Measurements from ENCODE around the gene SIN3A.
A peak's percentile ranks its signal among the peaks of the same experiment; 100 is the strongest.
"Not testable (repeated sequence)": the region's sequence is repeated elsewhere in the genome, so short reads cannot be mapped to it uniquely, and the experiment has no call there.

The SIN3A gene

DNA sequence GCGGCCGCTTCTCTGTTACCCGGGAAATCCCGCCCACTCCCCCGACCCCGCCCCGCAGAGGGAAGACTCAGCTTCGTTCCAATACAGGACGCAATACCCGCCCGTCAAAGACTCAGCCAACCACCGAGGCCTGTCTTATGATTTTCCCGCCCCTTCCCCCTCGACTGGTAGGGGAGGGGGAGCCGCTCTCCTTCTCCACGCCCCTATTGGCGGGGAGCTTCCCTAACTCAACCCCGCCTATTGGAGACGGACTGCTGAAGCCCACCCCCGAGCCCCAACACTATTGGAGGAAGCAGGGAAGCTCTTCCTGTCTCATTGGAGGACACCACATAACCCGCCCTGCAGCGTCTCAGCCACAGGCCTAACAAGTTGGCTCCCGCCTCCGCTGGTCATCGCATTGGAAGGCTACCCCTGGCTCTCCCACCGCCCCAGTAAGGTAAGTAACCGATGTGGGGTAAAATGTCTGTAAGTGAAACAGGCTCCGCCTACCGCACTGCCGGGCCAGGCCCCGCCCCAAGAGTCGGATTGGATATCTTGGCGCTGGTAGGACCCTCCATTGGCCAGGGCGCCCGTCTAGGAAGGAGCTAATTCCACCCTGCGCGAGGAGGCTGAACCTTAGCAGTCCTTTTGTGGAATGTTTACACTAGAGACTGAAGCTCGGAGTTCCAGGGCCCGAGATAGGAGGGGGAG is at the start of gene SIN3A:
TSS of gene SIN3A (minus strand) at position 17 of the 690 bp plus-strand sequence. CDS start 21,315 bp downstream, outside the sequence.
- DNase-seq (ENCODE audit: low spot score): peak; percentile 99

DNA sequence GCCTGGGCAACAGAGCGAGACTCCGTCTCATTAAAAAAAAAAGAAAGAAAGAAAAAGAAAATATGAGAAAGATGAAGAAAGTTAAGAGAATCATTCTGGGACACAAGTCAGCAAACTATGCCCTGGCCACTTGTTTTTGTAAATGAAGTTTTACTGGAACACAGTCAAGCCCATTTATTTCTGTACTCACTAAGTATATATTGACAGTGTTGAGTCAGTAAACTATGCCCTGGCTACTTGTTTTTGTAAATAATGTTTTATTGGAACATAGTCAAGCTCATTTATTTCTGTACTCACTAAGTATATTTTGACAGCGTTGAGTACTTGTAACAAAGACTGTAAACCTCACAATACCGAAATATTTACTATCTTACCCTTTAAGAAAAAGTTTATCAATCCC is 42.2 kb upstream of the SIN3A start:
- no peak for DNase-seq (ENCODE audit: low spot score)

DNA sequence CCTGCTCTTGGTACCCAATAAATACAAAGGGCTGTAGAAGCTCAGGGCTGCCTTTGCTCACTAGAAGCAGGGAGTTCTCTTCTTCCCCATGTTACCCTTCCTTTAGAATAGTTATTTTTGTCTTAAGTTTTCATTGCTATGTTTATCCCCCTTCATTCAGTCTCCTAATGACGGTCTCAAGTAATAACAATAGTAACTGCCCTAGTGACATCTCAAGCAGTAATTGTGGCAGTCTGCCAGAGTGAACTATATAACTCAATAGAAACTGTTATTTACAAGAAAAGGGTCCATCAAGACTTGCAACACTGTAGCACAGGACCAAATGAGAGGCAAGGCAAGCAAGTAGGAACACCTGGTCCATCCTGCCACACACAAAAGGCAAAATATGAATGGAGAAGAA is 32.5 kb upstream of the SIN3A start:
- no peak for DNase-seq (ENCODE audit: low spot score)

DNA sequence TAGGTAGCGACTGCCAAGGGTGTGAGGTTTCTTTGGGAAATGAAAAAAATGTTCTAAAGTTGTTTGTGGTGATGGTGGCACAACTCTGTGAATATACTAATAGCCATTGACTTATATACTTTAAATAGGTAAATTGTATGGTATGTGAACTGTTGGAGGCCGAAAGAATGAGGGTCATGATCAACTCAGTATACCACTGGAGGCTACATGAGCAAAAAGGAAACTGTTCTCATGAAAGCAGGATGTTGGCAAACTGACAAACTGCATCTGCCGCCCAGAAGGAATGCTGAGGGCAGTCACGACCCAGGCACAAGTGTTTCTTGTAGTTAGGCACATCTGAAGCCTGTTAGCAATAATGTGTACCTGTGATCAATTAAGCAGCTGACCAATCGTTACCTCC is 32.1 kb upstream of the SIN3A start:
- DNase-seq (ENCODE audit: low spot score): not testable (repeated sequence)

DNA sequence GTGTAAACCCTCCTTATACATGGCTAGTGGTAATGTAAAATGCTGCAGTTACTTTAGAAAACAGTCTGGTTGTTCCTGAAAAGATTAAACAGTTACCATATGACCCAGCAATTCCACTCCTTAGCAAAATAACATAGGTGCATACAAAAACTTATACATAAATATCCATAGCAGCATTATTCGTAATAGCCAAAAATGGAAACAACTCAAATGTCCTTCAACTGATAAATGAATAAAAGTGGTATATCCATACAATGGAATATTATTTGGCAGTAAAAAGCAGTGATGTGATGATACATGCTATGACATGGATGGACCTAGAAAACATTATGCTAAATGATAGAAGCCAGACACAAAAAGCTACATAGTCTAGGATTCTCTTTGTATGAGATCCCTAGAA is 31.6 kb upstream of the SIN3A start:
- no peak for DNase-seq (ENCODE audit: low spot score)

DNA sequence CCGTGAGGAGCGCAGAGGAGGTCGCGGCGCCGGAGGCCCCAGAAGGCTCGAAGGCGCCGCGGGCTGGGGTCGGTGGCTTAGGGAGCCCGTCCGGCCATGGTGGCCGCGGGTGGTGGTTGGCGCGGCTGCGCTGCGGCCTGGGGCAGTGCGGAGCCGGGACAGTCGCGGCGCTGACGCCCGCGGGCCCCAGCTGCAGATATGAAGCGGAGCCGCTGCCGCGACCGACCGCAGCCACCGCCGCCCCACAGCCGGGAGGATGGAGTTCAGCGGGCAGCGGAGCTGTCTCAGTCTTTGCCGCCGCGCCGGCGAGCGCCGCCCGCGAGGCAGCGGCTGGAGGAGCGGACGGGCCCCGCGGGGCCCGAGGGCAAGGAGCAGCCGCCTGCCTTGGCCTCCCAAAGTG is 29.0 kb upstream of the SIN3A start:
- DNase-seq (ENCODE audit: low spot score): not testable (repeated sequence)

DNA sequence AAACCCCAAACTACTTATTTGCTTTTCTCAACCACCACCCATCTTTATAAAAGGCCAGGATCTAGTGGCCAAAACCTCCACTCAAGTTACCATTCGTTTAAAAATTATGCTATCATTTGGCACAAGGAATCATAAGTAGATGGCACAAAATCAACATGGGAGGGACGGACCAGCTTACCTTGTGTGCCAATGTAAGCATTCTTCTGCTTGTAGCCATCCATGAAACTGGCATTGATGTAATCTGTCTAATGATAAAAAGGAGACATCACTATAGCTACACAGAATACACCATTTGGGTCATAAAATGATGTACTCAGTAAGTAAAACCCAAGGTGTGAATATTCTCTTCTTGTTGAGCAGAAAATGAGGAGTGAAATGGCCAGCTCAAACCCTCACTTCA is 28.2 kb upstream of the SIN3A start:
- no peak for DNase-seq (ENCODE audit: low spot score)

DNA sequence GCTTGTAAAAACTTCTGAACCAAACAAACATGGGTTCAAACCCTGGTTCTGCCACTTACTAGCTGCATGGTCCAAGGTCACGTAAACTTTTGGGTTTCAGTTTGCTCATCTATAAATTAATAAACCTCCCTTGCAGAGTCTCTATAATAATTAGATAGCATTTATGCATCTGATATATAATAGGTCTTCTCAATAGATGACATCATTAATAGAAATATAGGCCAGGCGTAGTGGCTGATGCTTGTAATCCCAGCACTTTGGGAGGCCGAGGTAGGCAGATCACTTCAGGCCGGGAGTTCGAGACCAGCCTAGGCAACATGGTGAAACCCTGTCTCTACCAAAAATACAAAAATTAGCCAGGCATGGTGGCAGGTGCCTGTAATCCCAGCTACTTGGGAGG is 25.6 kb upstream of the SIN3A start:
- DNase-seq (ENCODE audit: low spot score): not testable (repeated sequence)

DNA sequence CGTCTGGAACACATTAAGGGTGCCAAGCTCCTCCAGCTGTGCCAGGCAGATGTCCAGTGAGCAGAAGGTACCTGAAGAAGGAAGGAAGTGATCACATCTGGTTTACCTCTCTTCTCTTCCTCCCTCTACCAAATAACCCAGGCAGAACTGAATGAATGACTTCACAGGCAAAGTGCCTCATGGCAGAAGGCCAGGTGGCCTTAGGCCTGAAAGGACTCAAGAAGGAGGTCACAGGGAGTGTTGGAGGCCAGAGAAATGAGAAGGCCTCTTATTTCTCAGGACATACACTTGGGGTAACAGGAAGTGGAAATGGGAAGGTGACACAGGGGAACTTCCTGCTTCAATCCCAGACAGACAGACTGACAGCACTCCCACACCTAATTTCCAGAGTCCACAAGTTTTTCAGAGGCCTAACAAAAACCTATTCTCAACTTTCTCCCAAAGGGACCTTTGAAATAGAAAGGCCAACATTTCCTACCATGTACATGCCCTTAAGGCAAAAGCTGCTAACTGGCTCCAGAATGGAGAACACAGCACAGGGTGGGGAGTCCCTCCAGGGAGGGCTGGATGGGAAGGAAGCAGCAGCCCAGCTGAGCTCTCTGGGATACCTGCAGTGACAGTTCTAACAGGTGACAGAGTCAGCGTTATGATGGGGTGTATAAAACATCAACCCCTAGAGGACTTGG is 17.6 kb upstream of the SIN3A start:
- no peak for DNase-seq (ENCODE audit: low spot score)

DNA sequence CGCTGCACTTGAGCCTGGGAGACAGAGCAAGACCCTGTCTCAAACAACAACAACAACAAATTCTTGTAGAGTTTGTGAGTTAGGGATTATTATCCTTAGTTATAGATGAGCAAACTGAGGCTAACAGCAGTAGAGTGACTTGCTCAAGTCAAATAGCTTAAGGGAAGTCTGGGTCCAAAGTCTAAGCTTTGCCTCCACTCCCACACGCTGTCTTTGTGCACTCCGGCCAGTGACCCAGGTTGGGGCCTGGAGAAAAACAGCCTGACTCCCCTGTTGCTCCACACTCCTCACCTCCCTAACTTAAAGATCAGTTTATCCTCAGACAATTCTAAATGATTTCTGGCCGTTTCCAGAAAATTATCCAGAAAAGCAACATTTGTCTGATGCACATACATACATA is 9.2 kb upstream of the SIN3A start:
- no peak for DNase-seq (ENCODE audit: low spot score)

DNA sequence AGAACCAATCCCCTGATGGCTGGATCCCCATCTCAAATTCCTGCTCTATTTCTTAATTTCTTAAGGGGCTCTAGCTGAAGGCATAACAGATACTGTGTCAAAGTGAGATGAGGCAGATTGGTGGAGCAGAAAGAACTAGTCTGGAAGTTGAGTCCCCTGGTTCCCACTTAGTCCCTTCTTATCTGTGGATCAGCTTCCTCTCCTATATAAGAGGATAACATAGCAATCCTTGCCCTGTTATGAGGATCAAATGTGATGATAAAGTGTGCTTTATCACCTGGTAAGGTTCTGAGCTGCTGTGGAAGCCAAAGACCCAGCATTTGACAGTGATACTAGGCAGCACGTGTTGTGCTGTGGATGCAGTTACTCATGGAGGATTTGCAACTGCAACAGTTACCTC is 8.1 kb upstream of the SIN3A start:
- DNase-seq (ENCODE audit: low spot score): no peak

DNA sequence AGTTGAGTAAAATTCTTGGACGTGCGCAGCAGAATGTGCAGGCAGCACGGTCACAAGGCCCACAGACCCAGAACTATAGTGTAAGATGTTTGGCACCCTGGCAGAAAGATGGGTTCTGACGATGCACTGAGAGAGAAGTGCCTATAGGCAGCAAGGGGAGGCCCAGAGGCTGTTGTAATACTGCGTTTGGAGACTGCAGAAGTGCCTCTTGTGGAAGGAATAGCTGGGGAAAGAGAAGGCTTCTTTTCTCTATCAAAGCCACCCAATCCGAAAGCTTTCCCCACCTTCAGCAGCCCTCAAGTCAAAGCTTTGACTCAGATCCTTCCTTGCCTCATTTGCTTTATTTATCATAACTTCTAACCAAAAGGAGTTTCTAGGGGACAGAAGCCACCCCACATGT is 5.2 kb upstream of the SIN3A start:
- no peak for DNase-seq (ENCODE audit: low spot score)

DNA sequence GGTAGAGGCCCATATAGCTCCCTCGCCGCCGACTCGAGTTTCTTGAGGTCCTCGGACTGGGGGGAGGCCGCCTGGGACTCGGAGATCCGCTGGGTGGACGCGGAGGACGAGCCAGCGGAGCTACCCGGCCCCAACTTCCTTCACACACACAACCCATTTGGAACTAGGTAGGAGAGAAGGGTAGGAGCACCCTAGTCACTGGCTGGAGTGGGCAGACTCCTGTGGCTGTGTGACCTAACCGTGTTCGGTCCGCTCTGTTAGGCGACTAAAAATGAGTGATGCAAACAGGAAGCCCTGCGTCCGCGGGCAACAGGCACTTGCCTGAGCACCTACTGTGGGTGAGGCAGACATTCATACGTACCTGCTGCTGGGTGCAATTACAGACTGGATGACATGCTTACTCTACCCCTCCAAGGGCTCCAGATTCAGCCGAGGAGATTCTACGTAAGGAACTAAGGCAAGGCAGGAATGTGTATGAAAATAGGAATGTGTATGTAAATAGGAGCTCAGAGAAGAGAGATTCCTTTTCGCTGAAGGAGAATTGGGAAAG is 4.6 kb upstream of the SIN3A start:
- DNase-seq (ENCODE audit: low spot score): peak; percentile 54

DNA sequence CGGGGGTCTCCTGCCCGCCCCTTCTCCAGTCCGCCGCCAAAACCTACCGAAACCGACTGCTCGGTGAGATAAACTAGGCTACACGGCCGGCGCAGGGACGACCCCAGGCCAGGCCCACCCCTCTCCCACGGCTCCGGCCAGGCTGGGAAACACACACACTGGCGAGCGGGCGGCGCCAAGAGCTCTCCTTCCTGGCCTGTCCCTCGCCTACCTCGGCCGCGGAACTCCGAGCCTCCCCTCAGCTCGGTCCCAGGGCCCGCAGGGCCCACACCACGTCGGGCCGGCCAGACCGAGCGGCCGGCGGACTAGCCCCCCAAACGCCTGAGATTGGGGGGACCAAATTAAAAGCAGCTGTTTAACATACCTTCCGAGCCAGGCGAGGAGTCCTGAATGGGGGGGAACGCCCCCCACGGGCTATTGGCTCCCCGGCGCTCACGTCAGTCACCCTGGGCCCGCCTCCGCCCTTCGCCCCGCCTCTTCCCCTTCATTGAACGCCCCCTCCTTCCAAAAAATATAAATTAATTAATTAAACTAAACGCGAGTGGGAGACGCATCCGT is 4.0 kb upstream of the SIN3A start:
- DNase-seq (ENCODE audit: low spot score): peak; percentile 88

DNA sequence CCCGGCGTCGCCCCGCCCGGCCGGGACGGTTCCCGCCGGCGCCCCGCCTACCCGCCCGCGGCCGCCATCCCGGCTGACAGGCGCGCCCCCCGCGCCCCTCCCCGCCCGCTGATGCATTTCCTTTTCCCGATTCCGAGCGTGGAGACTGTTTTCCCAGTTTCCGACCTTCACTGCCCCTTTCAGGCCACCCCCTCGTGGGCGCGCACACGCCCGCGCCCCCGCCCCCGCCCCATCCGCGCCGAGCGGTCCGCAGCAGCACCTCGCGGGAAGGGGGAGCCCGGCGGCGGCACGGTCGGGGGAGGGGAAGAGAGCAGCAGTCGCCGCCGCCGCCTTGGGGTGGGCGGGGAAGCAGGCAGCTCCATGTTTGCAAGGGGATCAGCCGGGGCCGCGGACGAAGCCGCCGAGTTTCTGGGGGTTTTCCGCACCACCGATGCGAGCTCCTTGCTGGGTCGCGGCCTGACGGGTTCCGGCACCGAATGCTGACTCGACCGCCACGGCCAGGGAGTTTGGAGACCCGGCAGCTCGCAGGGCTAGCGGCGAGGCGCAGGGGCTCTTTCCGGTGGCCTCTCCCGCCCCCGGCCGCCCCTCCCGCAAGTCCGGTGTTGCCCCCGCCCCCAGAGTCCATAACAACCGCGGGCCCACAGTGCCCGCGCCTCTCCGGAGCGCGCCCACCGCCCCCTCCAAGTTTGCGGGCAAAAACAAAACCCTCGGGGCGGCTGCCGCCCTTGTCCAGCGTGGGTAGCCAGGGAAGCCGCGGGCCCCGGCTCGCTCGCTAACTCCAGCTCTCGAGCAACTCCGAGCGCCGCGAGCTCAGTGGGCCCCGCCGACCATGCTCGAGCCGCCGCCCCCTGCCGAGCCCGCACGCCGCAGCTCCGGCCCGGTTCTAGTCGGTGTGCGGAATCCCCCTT is 3.2 kb upstream of the SIN3A start:
- peak; percentile 63 for DNase-seq (ENCODE audit: low spot score)

DNA sequence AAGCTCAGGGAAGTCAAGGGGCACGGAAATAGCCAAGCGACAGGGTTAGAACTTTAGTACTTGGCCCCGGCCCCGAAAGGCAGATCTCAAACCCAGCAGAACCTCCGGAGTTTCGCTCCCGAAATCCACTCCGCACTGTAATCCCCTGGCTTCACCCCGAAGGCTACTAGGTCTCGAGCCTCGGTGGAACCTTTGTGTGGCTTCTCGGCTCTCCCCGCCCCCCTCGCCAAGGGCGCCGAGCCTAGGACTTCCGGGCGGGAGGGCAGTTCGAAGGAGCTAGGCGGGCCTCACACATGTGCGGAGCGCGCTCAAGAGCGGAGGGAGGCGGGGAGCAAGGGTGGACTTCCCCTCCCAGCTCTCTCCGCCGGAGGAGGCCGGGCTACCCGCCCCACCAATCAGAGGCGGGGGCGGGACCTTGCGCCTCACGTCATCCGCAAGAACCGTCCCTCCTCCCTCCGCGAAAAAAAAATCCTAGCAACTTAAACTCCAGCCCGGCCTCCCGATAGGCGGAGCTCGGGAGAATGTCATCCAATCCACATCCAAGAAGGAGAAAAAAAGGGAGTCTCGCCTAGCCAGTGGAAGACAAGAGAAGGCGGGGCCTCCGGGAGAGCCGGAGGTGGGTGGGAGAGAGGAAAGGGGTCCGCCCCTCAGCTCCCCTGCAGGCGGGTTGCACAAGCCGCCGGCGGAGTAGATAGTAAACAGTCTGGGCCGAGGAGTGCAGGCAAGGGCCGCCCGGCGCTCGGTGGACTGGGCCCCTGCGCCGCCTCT is 2.4 kb upstream of the SIN3A start:
- peak; percentile 100 for DNase-seq (ENCODE audit: low spot score)

DNA sequence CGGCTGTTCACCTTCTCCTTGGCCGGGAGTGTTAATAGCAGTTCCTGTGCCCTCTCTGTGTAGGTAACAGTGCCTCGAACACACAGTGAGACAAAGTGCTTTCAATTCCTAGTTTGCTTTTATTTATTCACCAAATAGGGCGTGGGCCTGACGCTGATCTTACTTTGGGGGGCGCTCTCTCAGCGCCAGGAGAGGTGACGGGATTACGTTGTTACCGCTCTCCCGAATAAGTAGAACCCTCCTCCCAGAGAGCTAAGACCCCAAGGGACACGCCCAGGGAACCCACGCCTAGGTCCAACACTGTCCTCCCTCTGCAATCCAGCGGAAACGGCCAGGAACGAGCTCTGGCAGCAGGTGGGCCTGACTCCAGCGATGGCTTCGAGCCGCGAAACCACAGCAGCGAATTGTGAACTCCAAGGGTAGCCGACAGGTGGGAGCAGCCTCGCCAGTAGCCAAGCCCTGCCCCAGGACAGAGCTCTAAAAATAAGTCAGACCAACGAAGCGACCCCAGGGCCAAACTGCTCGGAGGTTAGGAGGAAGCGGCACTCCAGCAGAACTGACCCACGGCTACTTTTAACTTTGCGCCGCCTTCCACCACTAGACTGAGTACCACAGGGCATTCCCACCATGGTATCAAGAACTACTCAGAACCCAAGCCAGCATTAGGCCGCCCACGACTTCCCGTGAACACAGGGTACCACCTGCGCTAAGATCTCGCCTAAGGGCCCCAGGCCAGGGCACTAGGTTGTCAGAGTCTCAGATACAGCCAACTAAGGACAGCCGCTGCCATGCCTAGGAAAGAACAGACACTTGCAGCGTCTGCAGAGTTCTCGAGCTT is 1.6 kb upstream of the SIN3A start:
- peak; percentile 25 for DNase-seq (ENCODE audit: low spot score)

DNA sequence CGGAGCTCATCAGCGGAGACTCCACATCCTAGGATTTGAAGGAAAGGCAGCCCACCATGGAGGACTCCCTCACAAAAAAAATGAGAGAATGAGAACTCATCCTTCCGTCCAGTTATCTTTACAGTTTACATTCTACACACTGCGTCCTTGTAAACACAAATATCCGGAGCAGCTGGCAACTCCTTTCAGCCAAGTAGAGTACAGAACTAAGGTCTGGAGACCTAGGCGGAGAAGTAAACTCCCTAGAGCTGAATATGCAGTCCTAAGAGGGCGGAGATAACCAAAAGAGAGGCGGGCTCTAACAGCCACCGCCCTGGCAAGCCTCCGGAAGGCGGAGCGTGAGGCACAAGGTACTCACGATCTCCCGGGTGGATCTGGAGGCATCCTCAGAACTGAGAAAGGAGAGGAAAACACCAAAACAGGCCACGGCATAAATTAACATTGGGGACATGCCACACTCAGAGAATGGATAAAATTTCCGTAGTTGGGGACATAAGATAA is 924 bp upstream of the SIN3A start:
- peak; percentile 90 for DNase-seq (ENCODE audit: low spot score)

DNA sequence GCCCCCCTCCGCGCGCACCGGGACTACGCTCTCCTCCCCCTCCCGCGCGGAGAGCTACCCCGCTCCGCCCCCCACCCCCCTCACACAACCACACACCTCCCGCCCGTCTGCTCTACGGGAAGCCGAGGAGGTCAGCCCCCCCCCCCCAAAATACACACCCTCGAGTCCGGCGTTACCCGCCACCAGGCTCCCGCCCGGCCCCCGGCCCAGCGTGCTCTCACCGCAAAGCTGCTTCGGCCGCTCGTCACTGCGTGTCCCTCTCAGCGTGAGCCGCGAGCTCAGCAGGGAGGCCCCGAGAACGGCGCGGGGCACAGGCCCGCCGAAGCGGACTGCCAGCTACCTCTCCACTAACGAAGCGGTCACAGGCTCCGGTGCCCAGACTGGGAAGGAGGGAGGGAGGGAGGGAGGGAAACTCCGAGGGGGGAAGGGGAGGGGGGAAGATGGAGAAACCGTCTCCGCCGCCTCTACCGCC is 252 bp downstream of the SIN3A start:
- no peak for DNase-seq (ENCODE audit: low spot score)
